HG03159 (cell line): ENCODE measurements around the gene MKNK2.
"Not testable (repeated sequence)": the region's sequence is repeated elsewhere in the genome, so short reads cannot be mapped to it uniquely, and the experiment has no call there.

ENCODE experiments used
- ATAC-seq: cut with Tn5 transposase; IDR thresholded peaks from one replicate; pipeline ENCODE4 v1.9.1; 2021; ENCODE audit warnings: mild to moderate bottlenecking, moderate library complexity; ENCODE audit not compliant: unreplicated experiment

MKNK2 gene

GRCh38 chr19:2050991-2051772 is at the start of gene MKNK2:
MKNK2 (minus strand) TSS chr19:2051244; CDS start chr19:2050851, 393 bp downstream.
- ATAC-seq: peak; percentile 48

GRCh38 chr19:2100719-2101061 is 49.6 kb upstream of the MKNK2 start:
- ATAC-seq: no peak

GRCh38 chr19:2099937-2100718 is 49.1 kb upstream of the MKNK2 start:
- ATAC-seq: no peak

GRCh38 chr19:2099054-2099501 is 48.0 kb upstream of the MKNK2 start:
- no peak for ATAC-seq

GRCh38 chr19:2097886-2098327 is 46.9 kb upstream of the MKNK2 start:
- ATAC-seq: no peak

GRCh38 chr19:2097203-2097885 is 46.3 kb upstream of the MKNK2 start:
- no peak for ATAC-seq

- ATAC-seq: peak; percentile 66
Observed at GRCh38 chr19:2096480-2097202, 45.6 kb upstream of the MKNK2 start, which contains the start of gene IZUMO4. IZUMO4 (plus strand) TSS chr19:2096915; CDS start chr19:2096946, 31 bp downstream.

GRCh38 chr19:2096034-2096479 is 45.0 kb upstream of the MKNK2 start, which contains the start of gene MOB3A:
MOB3A (minus strand) TSS chr19:2096326; CDS start chr19:2078560, 17,766 bp downstream.
- peak; percentile 35 for ATAC-seq

GRCh38 chr19:2091926-2092525 is 41.0 kb upstream of the MKNK2 start:
- not testable (repeated sequence) for ATAC-seq

GRCh38 chr19:2089727-2090053 is 38.6 kb upstream of the MKNK2 start:
- ATAC-seq: no peak

- no peak for ATAC-seq
Observed at GRCh38 chr19:2089001-2089711, 38.1 kb upstream of the MKNK2 start.

GRCh38 chr19:2087621-2088100 is 36.6 kb upstream of the MKNK2 start:
- peak; percentile 27 for ATAC-seq

- not testable (repeated sequence) for ATAC-seq
Observed at GRCh38 chr19:2086695-2087620, 35.9 kb upstream of the MKNK2 start.

GRCh38 chr19:2084993-2085720 is 34.1 kb upstream of the MKNK2 start:
- ATAC-seq: peak; percentile 40

- ATAC-seq: no peak
Observed at GRCh38 chr19:2083174-2083854, 32.3 kb upstream of the MKNK2 start.

- no peak for ATAC-seq
Observed at GRCh38 chr19:2081873-2082810, 31.1 kb upstream of the MKNK2 start.
